Mesendoderm (in vitro differentiated cells): ENCODE results near the gene ZNF653.

Experiments used
- DNase-seq: peaks from one replicate; pipeline ENCODE4 v3.0.0; 2013
- H2AK5ac ChIP-seq: 2 replicates; pipeline ENCODE4 v1.6.1; 2013; ENCODE audit warnings: low read length, inconsistent platforms
- H2BK120ac ChIP-seq: 2 replicates; pipeline ENCODE4 v1.6.1; 2013; ENCODE audit warnings: low read depth, mild to moderate bottlenecking, low read length, moderate library complexity, mixed read lengths
- H2BK15ac ChIP-seq: replicated peaks from 2 replicates; pipeline ENCODE4 v1.6.1; 2013; ENCODE audit warnings: low read depth, mild to moderate bottlenecking, moderate library complexity
- H2BK5ac ChIP-seq: 2 replicates; pipeline ENCODE4 v1.6.1; 2013; ENCODE audit warnings: low read length, inconsistent platforms
- H3K18ac ChIP-seq: 2 replicates; pipeline ENCODE4 v1.6.1; 2013; ENCODE audit warnings: mild to moderate bottlenecking, low read length, mixed read lengths
- H3K23ac ChIP-seq: one replicate; pipeline ENCODE4 v1.6.1; 2013; ENCODE audit warnings: low read length
- H3K27ac ChIP-seq: 2 replicates; pipeline ENCODE4 v1.5.1; 2013; ENCODE audit warnings: low read depth, mild to moderate bottlenecking, inconsistent platforms, low read length, moderate library complexity
- H3K27me3 ChIP-seq: 2 replicates; pipeline ENCODE4 v1.6.1; 2013; ENCODE audit warnings: low read length, control low read depth, mild to moderate bottlenecking, inconsistent platforms; ENCODE audit not compliant: insufficient read depth, poor library complexity
- H3K36me3 ChIP-seq: 2 replicates; pipeline ENCODE4 v1.6.1; 2013; ENCODE audit warnings: low read length, inconsistent platforms; ENCODE audit not compliant: control insufficient read depth, insufficient read depth
- H3K4ac ChIP-seq: one replicate; pipeline ENCODE4 v1.6.1; 2013; ENCODE audit warnings: low read depth, mild to moderate bottlenecking, low read length, moderate library complexity
- H3K4me1 ChIP-seq: 2 replicates; pipeline ENCODE4 v1.6.1; 2013; ENCODE audit warnings: low read depth, low read length, inconsistent platforms; ENCODE audit not compliant: control insufficient read depth
- H3K4me2 ChIP-seq: 2 replicates; pipeline ENCODE4 v1.6.1; 2013; ENCODE audit warnings: low read length
- H3K4me3 ChIP-seq: 2 replicates; pipeline ENCODE4 v1.5.1; 2013; ENCODE audit warnings: mild to moderate bottlenecking, low read length
- H3K56ac ChIP-seq: one replicate; pipeline ENCODE4 v1.6.1; 2013; ENCODE audit warnings: low read length
- H3K79me1 ChIP-seq: 2 replicates; pipeline ENCODE4 v1.6.1; 2013; ENCODE audit warnings: low read length, inconsistent platforms
- H3K79me2 ChIP-seq: 2 replicates; pipeline ENCODE4 v1.6.1; 2013; ENCODE audit warnings: mild to moderate bottlenecking, low read length; ENCODE audit not compliant: control insufficient read depth, insufficient read depth
- H3K9ac ChIP-seq: 2 replicates; pipeline ENCODE4 v1.6.1; 2013; ENCODE audit warnings: low read length, inconsistent platforms
- H4K5ac ChIP-seq: one replicate; pipeline ENCODE4 v1.6.1; 2013; ENCODE audit warnings: low read length
- H4K8ac ChIP-seq: one replicate; pipeline ENCODE4 v1.6.1; 2013; ENCODE audit warnings: low read depth, mild to moderate bottlenecking, control low read depth, low read length, moderate library complexity
- WGBS: extraction: QIAGEN DNeasy Blood & Tissue Kit; methylation state at CpG from one replicate; pipeline ENCODE4 v1.1.7; 2013; ENCODE audit warnings: low lambda C conversion rate, missing lambda C conversion rate; ENCODE audit not compliant: insufficient coverage; ENCODE audit errors: extremely low coverage; 5-methylcytosine and 5-hydroxymethylcytosine counted together

Gene ZNF653

GRCh38 chr19:11539495-11540365, 34.1 kb upstream of the ZNF653 start:
- Histone ChIP-seq H4K8ac (peak overlapping the region; percentile 97), H3K18ac (peak overlapping the region; percentile 73), H2BK15ac (no peak overlapping the region), H2BK120ac (no peak overlapping the region), H2AK5ac (peak overlapping the region; percentile 73), H3K56ac (peak overlapping the region; percentile 88), H3K4me2 (peak overlapping the region; percentile 71), H3K4me1 (peaks cover 9% of the 10 kb centered on the region), H2BK5ac (peak overlapping the region; percentile 21), H3K9ac (peak overlapping the region; percentile 78), H3K27ac (peak overlapping the region; percentile 8), H3K36me3 (no peaks in the 10 kb centered on the region), H3K23ac (no peak overlapping the region), H3K4me3 (peak overlapping the region; percentile 40), H3K79me2 (no peaks in the 10 kb centered on the region), H3K79me1 (peaks cover 1% of the 10 kb centered on the region), H3K27me3 (no peaks in the 10 kb centered on the region), H4K5ac (no peak overlapping the region), H3K4ac (peak overlapping the region; percentile 77)
- peak; percentile 89 for DNase-seq
- no CpG with 5 or more reads among the region's 36 CpGs for WGBS

- DNase-seq = peak; percentile 98
- peak within 1 kb of the TSS; percentile 30 for H3K18ac ChIP-seq
- no peak within 1 kb of the TSS for H4K5ac ChIP-seq
- H3K4me3 ChIP-seq = peak within 1 kb of the TSS; percentile 49
- H3K4me2 ChIP-seq = peak within 1 kb of the TSS; percentile 71
- H2BK120ac ChIP-seq = no peak within 1 kb of the TSS
- H3K36me3 ChIP-seq = no peaks in the 10 kb centered on the region
- H3K23ac ChIP-seq = no peak within 1 kb of the TSS
- H3K79me2 ChIP-seq = no peaks in the 10 kb centered on the region
- no CpG with 5 or more reads among the region's 21 CpGs for WGBS
- peaks cover 1% of the 10 kb centered on the region for H3K79me1 ChIP-seq
- peak within 1 kb of the TSS; percentile 50 for H2BK5ac ChIP-seq
- peak within 1 kb of the TSS; percentile 64 for H3K27ac ChIP-seq
- peak within 1 kb of the TSS; percentile 75 for H3K4ac ChIP-seq
- peak within 1 kb of the TSS; percentile 78 for H3K9ac ChIP-seq
- H2AK5ac ChIP-seq = peak within 1 kb of the TSS; percentile 82
- no peak within 1 kb of the TSS for H4K8ac ChIP-seq
- H3K27me3 ChIP-seq = no peaks in the 10 kb centered on the region
- H3K4me1 ChIP-seq = peaks cover 9% of the 10 kb centered on the region
- H2BK15ac ChIP-seq = no peak within 1 kb of the TSS
- peak within 1 kb of the TSS; percentile 88 for H3K56ac ChIP-seq
These were observed 32.8 kb upstream of the ZNF653 start, which contains the start of gene CNN1 for GRCh38 chr19:11538232-11539036. Gene CNN1, plus strand, starts transcription at chr19:11538851. Its CDS starts 77 bp downstream, at chr19:11538928.

- Histone ChIP-seq H3K18ac (peak overlapping the region; percentile 33), H2AK5ac (no peak overlapping the region), H3K4me1 (peaks cover 9% of the 10 kb centered on the region), H3K79me2 (no peaks in the 10 kb centered on the region), H3K4ac (peak overlapping the region; percentile 38), H3K4me2 (peak overlapping the region; percentile 2), H4K5ac (no peak overlapping the region), H3K56ac (peak overlapping the region; percentile 71), H3K79me1 (peaks cover 1% of the 10 kb centered on the region), H2BK120ac (no peak overlapping the region), H3K36me3 (no peaks in the 10 kb centered on the region), H3K9ac (peak overlapping the region; percentile 60), H2BK5ac (no peak overlapping the region), H3K4me3 (no peak overlapping the region), H3K23ac (no peak overlapping the region), H3K27me3 (no peaks in the 10 kb centered on the region), H4K8ac (peak overlapping the region; percentile 83), H2BK15ac (no peak overlapping the region), H3K27ac (no peak overlapping the region)
- peak; percentile 93 for DNase-seq
- WGBS = no CpG with 5 or more reads among the region's 54 CpGs
These were observed 30.4 kb upstream of the ZNF653 start for GRCh38 chr19:11535792-11536595.

- Histone ChIP-seq H3K27me3 (no peaks in the 10 kb centered on the region), H3K27ac (no peak overlapping the region), H3K79me2 (no peaks in the 10 kb centered on the region), H3K9ac (no peak overlapping the region), H3K23ac (no peak overlapping the region), H3K56ac (no peak overlapping the region), H3K79me1 (peaks cover 1% of the 10 kb centered on the region), H2BK5ac (no peak overlapping the region), H2BK120ac (no peak overlapping the region), H3K4me2 (no peak overlapping the region), H2AK5ac (no peak overlapping the region), H4K5ac (no peak overlapping the region), H3K4ac (no peak overlapping the region), H2BK15ac (no peak overlapping the region), H3K4me3 (no peak overlapping the region), H3K36me3 (no peaks in the 10 kb centered on the region), H3K4me1 (peaks cover 5% of the 10 kb centered on the region), H4K8ac (no peak overlapping the region), H3K18ac (no peak overlapping the region)
- WGBS = no CpG with 5 or more reads among the region's 5 CpGs
- DNase-seq = no peak
These were observed 29.3 kb upstream of the ZNF653 start for GRCh38 chr19:11534948-11535347.

GRCh38 chr19:11534538-11534937, 28.9 kb upstream of the ZNF653 start:
- no peak for DNase-seq
- no peak overlapping the region for H3K4me3 ChIP-seq

More at GRCh38 chr19:11534538-11534937, 28.9 kb upstream of the ZNF653 start:
- Histone ChIP-seq H3K4me2 (no peak overlapping the region), H3K4ac (no peak overlapping the region), H3K79me2 (no peaks in the 10 kb centered on the region), H3K9ac (no peak overlapping the region), H3K36me3 (no peaks in the 10 kb centered on the region), H4K8ac (no peak overlapping the region), H3K56ac (no peak overlapping the region), H3K27ac (no peak overlapping the region), H2BK120ac (no peak overlapping the region), H3K23ac (no peak overlapping the region), H2BK5ac (no peak overlapping the region), H4K5ac (no peak overlapping the region), H3K79me1 (peaks cover 1% of the 10 kb centered on the region), H2AK5ac (no peak overlapping the region), H3K18ac (no peak overlapping the region), H2BK15ac (no peak overlapping the region), H3K4me1 (peaks cover 5% of the 10 kb centered on the region), H3K27me3 (no peaks in the 10 kb centered on the region)
- WGBS = no CpG with 5 or more reads among the region's 1 CpG
